Measurements from ENCODE around the gene IL36B.

The IL36B gene

GRCh38 chr2:112980537-112980936, 72.1 kb downstream of the IL36B start:
- TF ChIP-seq, protein P1, sequence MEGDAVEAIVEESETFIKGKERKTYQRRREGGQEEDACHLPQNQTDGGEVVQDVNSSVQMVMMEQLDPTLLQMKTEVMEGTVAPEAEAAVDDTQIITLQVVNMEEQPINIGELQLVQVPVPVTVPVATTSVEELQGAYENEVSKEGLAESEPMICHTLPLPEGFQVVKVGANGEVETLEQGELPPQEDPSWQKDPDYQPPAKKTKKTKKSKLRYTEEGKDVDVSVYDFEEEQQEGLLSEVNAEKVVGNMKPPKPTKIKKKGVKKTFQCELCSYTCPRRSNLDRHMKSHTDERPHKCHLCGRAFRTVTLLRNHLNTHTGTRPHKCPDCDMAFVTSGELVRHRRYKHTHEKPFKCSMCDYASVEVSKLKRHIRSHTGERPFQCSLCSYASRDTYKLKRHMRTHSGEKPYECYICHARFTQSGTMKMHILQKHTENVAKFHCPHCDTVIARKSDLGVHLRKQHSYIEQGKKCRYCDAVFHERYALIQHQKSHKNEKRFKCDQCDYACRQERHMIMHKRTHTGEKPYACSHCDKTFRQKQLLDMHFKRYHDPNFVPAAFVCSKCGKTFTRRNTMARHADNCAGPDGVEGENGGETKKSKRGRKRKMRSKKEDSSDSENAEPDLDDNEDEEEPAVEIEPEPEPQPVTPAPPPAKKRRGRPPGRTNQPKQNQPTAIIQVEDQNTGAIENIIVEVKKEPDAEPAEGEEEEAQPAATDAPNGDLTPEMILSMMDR (conservative IDR thresholded peaks at IDR 0.05; ENCODE audit: low read depth, low read length), result no peak
- H3K4me3 ChIP-seq (ENCODE audit: low read length), result no peak overlapping the region
- no peak for DNase-seq (ENCODE audit: low read depth)

GRCh38 chr2:112979731-112980130, 72.9 kb downstream of the IL36B start:
- DNase-seq (ENCODE audit: low read depth), result no peak
- no peak overlapping the region for H3K4me3 ChIP-seq (ENCODE audit: low read length)
- TF ChIP-seq, protein P1 (conservative IDR thresholded peaks at IDR 0.05; ENCODE audit: low read depth, low read length), result no peak

DNA sequence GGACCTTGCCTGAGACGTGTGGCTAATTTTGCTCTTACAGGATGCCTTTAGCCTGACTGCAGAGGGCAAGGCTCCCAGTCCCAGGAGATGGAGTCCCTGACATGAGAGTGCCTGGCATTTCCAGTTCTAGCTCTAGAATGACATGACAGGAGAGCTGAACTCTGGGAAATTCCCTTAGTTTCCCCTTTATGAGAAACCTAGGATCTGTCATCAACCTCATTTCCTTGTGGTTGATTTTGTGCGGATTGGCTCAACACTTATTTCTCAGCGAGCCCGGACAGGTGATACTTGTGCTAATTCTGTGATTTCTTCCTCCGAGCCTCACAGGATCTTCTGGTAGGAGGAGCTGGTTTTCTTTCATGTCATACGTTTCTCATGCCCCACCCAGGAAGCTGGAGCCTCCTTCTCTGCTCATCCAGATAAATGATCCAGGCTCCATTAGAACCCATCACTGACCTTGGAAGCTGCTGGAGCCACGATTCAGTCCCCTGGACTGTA, 75.1 kb downstream of the IL36B start, which contains the start of gene IL36G:
Gene IL36G, plus strand, starts transcription at position 448 of the 498 bp plus-strand sequence. CDS start 633 bp downstream, outside the sequence.
- TF ChIP-seq, protein P1 (conservative IDR thresholded peaks at IDR 0.05; ENCODE audit: low read depth, low read length), result no peak
- H3K4me3 ChIP-seq (ENCODE audit: low read length), result no peak within 1 kb of the TSS
- no peak for DNase-seq (ENCODE audit: low read depth)
